Endodermal cell (in vitro differentiated cells): Measurements from ENCODE around the gene KCNMB4. TPM values are rescaled to one million over a fixed set of nuclear protein-coding genes. Genes with fewer than 3 reads are reported as not detected.

Source experiments
- DNase-seq: peaks from one replicate; pipeline ENCODE4 v3.0.0-alpha.2; 2017
- H3K27ac ChIP-seq: 2 replicates; pipeline ENCODE4 v1.5.1; 2013; ENCODE audit warnings: mild to moderate bottlenecking, low read depth, low read length, moderate library complexity
- H3K27me3 ChIP-seq: 2 replicates; pipeline ENCODE4 v1.6.1; 2013; ENCODE audit warnings: mild to moderate bottlenecking, low read length, moderate library complexity; ENCODE audit not compliant: insufficient read depth, control insufficient read depth, poor library complexity, severe bottlenecking
- H3K36me3 ChIP-seq: 2 replicates; pipeline ENCODE4 v1.7.0; 2013; ENCODE audit warnings: mild to moderate bottlenecking, low read length, moderate library complexity; ENCODE audit not compliant: control insufficient read depth, insufficient read depth
- H3K4me1 ChIP-seq: one replicate; pipeline ENCODE4 v1.7.0; 2013; ENCODE audit warnings: low read length; ENCODE audit not compliant: control insufficient read depth, insufficient read depth
- H3K4me3 ChIP-seq: 2 replicates; pipeline ENCODE4 v1.5.1; 2013; ENCODE audit warnings: mild to moderate bottlenecking, low read length, moderate library complexity
- H3K9ac ChIP-seq: 2 replicates; pipeline ENCODE4 v1.6.1; 2013; ENCODE audit warnings: mild to moderate bottlenecking, low read length, moderate library complexity; ENCODE audit not compliant: poor library complexity, severe bottlenecking; ENCODE audit errors: extremely low read depth
- H3K9me3 ChIP-seq: 2 replicates; pipeline ENCODE4 v1.6.1; 2013; ENCODE audit warnings: mild to moderate bottlenecking, low read length, moderate library complexity; ENCODE audit not compliant: control insufficient read depth
- H3K27ac Mint-ChIP-seq: 2 replicates; pipeline ENCODE4 v1.8.0; 2020; ENCODE audit warnings: mixed read lengths
- H3K27me3 Mint-ChIP-seq: 2 replicates; pipeline ENCODE4 v1.8.0; 2021; ENCODE audit warnings: mild to moderate bottlenecking, mixed read lengths; ENCODE audit not compliant: insufficient read depth
- H3K36me3 Mint-ChIP-seq: 2 replicates; pipeline ENCODE4 v1.8.0; 2020; ENCODE audit warnings: low read depth, mixed read lengths
- H3K4me1 Mint-ChIP-seq: 2 replicates; pipeline ENCODE4 v1.8.0; 2020; ENCODE audit warnings: mixed read lengths
- H3K4me3 Mint-ChIP-seq: 2 replicates; pipeline ENCODE4 v1.8.0; 2020; ENCODE audit warnings: mild to moderate bottlenecking, moderate library complexity, mixed read lengths
- H3K9me3 Mint-ChIP-seq: 2 replicates; pipeline ENCODE4 v1.8.0; 2020; ENCODE audit warnings: mild to moderate bottlenecking, mixed read lengths
- WGBS, 2 experiments: methylation state at CpG; one replicate each; pipeline versions ENCODE4 v1.1.5 to v1.1.7; 2013; ENCODE audit warnings: missing lambda C conversion rate in 2 of 2, mixed read lengths in 1 of 2; ENCODE audit not compliant: insufficient coverage in 1 of 2, insufficient read length in 1 of 2; 5-methylcytosine and 5-hydroxymethylcytosine counted together
- total RNA-seq, 2 donors: library from RNA; stranded (reverse); fragmentation: NEBNext Ultra II Directional in 1 of 2; extraction: Animal tissue kit (Norgen Biotek cat#: 25700) in 1 of 2; gene quantifications; 2 replicates in 1 of 2; 3 replicates in 1 of 2; pipeline ENCODE4 v1.2.1, GENCODE V29; 2021
- TF ChIP-seq, protein P1 (sequence below): fragments of 200-600 bp; sonication (generic); conservative IDR thresholded peaks from 2 replicates; pipeline ENCODE4 v1.5.0; 2021; ENCODE audit warnings: antibody characterized with exemption, mild to moderate bottlenecking

KCNMB4 gene
- total RNA-seq, 2 donors from 2014 or later = 11.9 to 13.1 TPM

DNA sequence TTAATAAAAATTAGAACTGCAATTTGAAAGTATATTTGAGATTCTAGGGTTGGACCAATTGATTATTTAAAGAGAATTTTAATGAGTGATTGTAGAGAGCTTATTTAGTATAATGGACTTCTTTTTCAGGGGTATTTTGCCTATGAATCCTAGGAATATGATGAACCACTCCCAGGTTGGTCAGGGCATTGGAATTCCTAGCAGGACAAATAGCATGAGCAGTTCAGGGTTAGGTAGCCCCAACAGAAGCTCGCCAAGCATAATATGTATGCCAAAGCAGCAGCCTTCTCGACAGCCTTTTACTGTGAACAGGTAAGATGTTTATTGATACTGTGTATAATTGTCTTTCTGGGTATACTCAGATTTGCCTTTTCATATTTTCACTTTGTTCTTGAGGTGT is 35.9 kb upstream of the KCNMB4 start:
- H3K4me3 Mint-ChIP-seq = no peak overlapping the region
- peaks cover 40% of the 10 kb centered on the region for H3K36me3 Mint-ChIP-seq
- WGBS, 2 experiments = 90 to 100% methylated on average over 2 of the region's 2 CpGs
- H3K9me3 Mint-ChIP-seq = peaks cover 9% of the 10 kb centered on the region
- peaks cover 8% of the 10 kb centered on the region for H3K4me1 Mint-ChIP-seq
- Histone ChIP-seq H3K9me3 (peaks cover 11% of the 10 kb centered on the region), H3K4me1 (peaks cover 2% of the 10 kb centered on the region), H3K27me3 (no peaks in the 10 kb centered on the region), H3K27ac (no peak overlapping the region), H3K4me3 (no peak overlapping the region), H3K36me3 (peaks cover 44% of the 10 kb centered on the region), H3K9ac (no peak overlapping the region)
- H3K27ac Mint-ChIP-seq = no peak overlapping the region
- TF ChIP-seq, protein P1, sequence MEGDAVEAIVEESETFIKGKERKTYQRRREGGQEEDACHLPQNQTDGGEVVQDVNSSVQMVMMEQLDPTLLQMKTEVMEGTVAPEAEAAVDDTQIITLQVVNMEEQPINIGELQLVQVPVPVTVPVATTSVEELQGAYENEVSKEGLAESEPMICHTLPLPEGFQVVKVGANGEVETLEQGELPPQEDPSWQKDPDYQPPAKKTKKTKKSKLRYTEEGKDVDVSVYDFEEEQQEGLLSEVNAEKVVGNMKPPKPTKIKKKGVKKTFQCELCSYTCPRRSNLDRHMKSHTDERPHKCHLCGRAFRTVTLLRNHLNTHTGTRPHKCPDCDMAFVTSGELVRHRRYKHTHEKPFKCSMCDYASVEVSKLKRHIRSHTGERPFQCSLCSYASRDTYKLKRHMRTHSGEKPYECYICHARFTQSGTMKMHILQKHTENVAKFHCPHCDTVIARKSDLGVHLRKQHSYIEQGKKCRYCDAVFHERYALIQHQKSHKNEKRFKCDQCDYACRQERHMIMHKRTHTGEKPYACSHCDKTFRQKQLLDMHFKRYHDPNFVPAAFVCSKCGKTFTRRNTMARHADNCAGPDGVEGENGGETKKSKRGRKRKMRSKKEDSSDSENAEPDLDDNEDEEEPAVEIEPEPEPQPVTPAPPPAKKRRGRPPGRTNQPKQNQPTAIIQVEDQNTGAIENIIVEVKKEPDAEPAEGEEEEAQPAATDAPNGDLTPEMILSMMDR = no peak
- no peaks in the 10 kb centered on the region for H3K27me3 Mint-ChIP-seq
- peak; percentile 46 for DNase-seq

DNA sequence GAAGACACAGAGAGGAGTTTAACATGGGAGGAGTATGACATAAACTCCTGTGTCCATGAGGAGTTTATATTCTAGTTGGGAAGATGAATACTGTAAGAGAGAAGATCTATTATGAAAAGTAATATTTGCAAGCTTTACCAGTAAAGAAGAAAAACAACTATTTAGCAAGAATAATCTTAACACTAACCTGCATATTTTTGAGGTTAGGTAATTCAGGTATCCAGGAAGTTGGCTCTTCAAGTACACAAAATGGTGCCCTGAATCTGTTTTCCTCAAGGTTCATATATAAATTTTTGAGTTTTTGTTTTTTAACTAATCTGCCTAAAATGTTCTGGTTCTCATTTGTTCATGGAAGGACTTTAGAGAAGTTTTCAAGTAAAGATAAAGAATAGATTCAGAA is 33.9 kb upstream of the KCNMB4 start:
- Histone ChIP-seq H3K9me3 (peaks cover 4% of the 10 kb centered on the region), H3K4me3 (no peak overlapping the region), H3K4me1 (peaks cover 2% of the 10 kb centered on the region), H3K27ac (no peak overlapping the region), H3K9ac (no peak overlapping the region), H3K27me3 (no peaks in the 10 kb centered on the region), H3K36me3 (peaks cover 58% of the 10 kb centered on the region)
- Mint-ChIP-seq H3K9me3 (peaks cover 5% of the 10 kb centered on the region), H3K4me3 (no peak overlapping the region), H3K27ac (no peak overlapping the region), H3K36me3 (peaks cover 36% of the 10 kb centered on the region), H3K4me1 (peaks cover 8% of the 10 kb centered on the region), H3K27me3 (no peaks in the 10 kb centered on the region)
- DNase-seq = no peak
- TF ChIP-seq, protein P1 = no peak

DNA sequence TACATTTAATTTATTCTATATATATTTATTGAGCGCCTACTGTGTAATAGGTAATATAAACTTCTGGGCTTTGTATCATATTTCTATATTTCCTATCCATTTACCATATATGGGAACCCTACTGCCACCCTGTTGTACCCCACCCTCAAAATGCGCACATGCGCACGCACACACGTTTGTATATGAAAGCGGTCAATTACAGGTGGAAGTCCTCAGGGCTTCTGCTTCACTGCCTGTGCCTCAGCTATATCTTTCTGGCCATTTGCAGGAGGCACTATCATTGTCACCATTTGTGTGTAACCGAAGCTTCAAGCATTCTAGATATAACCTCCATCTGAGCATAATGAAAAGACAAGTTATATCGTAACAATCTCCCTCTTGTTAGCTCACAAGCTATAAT is 31.3 kb upstream of the KCNMB4 start:
- H3K4me3 ChIP-seq = no peak overlapping the region
- H3K9ac ChIP-seq = no peak overlapping the region
- H3K4me3 Mint-ChIP-seq = no peak overlapping the region
- H3K27ac ChIP-seq = no peak overlapping the region
- TF ChIP-seq, protein P1 = no peak
- no peaks in the 10 kb centered on the region for H3K9me3 ChIP-seq
- 90 to 93% methylated on average over 2 to 7 of the region's 8 CpGs for WGBS, 2 experiments
- peaks cover 2% of the 10 kb centered on the region for H3K4me1 ChIP-seq
- H3K27ac Mint-ChIP-seq = no peak overlapping the region
- H3K36me3 ChIP-seq = peaks cover 70% of the 10 kb centered on the region
- no peak for DNase-seq
- no peaks in the 10 kb centered on the region for H3K27me3 ChIP-seq
- H3K27me3 Mint-ChIP-seq = no peaks in the 10 kb centered on the region
- H3K9me3 Mint-ChIP-seq = no peaks in the 10 kb centered on the region
- peaks cover 43% of the 10 kb centered on the region for H3K36me3 Mint-ChIP-seq
- H3K4me1 Mint-ChIP-seq = peaks cover 7% of the 10 kb centered on the region
